H9 (cell line): ENCODE results near the gene STOX2. TPM values are rescaled to one million over a fixed set of nuclear protein-coding genes. Genes with fewer than 3 reads are reported as not detected.

ENCODE experiments used
- DNase-seq: peaks from one replicate; pipeline ENCODE4 v3.0.0-alpha.2; 2017
- H2AFZ ChIP-seq: one replicate; pipeline ENCODE4 v1.6.1; 2013; ENCODE audit warnings: mild to moderate bottlenecking, low read length, control low read depth, moderate library complexity
- H2AK5ac ChIP-seq: 2 replicates; pipeline ENCODE4 v1.6.1; 2013; ENCODE audit warnings: low read length, control low read depth, mixed read lengths; ENCODE audit not compliant: insufficient read length
- H2BK120ac ChIP-seq: one replicate; pipeline ENCODE4 v1.6.1; 2013; ENCODE audit warnings: low read depth, mild to moderate bottlenecking, low read length, control low read depth, inconsistent platforms; ENCODE audit not compliant: poor library complexity, severe bottlenecking
- H2BK12ac ChIP-seq: 2 replicates; pipeline ENCODE4 v1.6.1; 2013; ENCODE audit warnings: low read length, control low read depth, mixed read lengths, low read depth; ENCODE audit not compliant: insufficient read length
- H2BK15ac ChIP-seq: 2 replicates; pipeline ENCODE4 v1.6.1; 2013; ENCODE audit warnings: low read depth, low read length, control low read depth
- H2BK20ac ChIP-seq: one replicate; pipeline ENCODE4 v1.6.1; 2013; ENCODE audit warnings: low read depth, mild to moderate bottlenecking, low read length, control low read depth, inconsistent platforms; ENCODE audit not compliant: poor library complexity, severe bottlenecking
- H2BK5ac ChIP-seq: 2 replicates; pipeline ENCODE4 v1.6.1; 2013; ENCODE audit warnings: low read length, control low read depth, mixed read lengths; ENCODE audit not compliant: insufficient read length
- H3K14ac ChIP-seq: 2 replicates; pipeline ENCODE4 v1.6.1; 2013; ENCODE audit warnings: low read length, control low read depth; ENCODE audit not compliant: insufficient read depth
- H3K18ac ChIP-seq: 2 replicates; pipeline ENCODE4 v1.6.1; 2013; ENCODE audit warnings: low read depth, mild to moderate bottlenecking, mixed read lengths, low read length, control low read depth; ENCODE audit not compliant: insufficient read length
- H3K23ac ChIP-seq: 2 replicates; pipeline ENCODE4 v1.6.1; 2013; ENCODE audit warnings: low read length, control low read depth, mixed read lengths, low read depth; ENCODE audit not compliant: insufficient read length
- H3K23me2 ChIP-seq: 2 replicates; pipeline ENCODE4 v1.6.1; 2013; ENCODE audit warnings: low read depth, mild to moderate bottlenecking, mixed read lengths, low read length, control low read depth; ENCODE audit not compliant: insufficient read length, poor library complexity, severe bottlenecking
- H3K27ac ChIP-seq: 2 replicates; pipeline ENCODE4 v1.5.1; 2013; ENCODE audit warnings: low read length, control low read depth, mixed read lengths, low read depth; ENCODE audit not compliant: insufficient read length
- H3K27me3 ChIP-seq: 2 replicates; pipeline ENCODE4 v1.6.1; 2013; ENCODE audit warnings: low read length, control low read depth, inconsistent platforms; ENCODE audit not compliant: insufficient read depth
- H3K4ac ChIP-seq: 2 replicates; pipeline ENCODE4 v1.6.1; 2013; ENCODE audit warnings: low read depth, mild to moderate bottlenecking, control low read depth, inconsistent platforms, low read length, moderate library complexity
- H3K4me1 ChIP-seq: 2 replicates; pipeline ENCODE4 v1.6.1; 2013; ENCODE audit warnings: low read length, control low read depth, inconsistent platforms; ENCODE audit not compliant: insufficient read depth
- H3K4me2 ChIP-seq: 2 replicates; pipeline ENCODE4 v1.6.1; 2013; ENCODE audit warnings: low read length, control low read depth, mixed read lengths; ENCODE audit not compliant: insufficient read length, insufficient read depth
- H3K56ac ChIP-seq: 2 replicates; pipeline ENCODE4 v1.6.1; 2013; ENCODE audit warnings: low read depth, mild to moderate bottlenecking, mixed read lengths, low read length, control low read depth; ENCODE audit not compliant: insufficient read length
- H3K79me1 ChIP-seq: 2 replicates; pipeline ENCODE4 v1.6.1; 2013; ENCODE audit warnings: low read depth, mild to moderate bottlenecking, moderate library complexity, low read length, control low read depth, inconsistent platforms; ENCODE audit not compliant: insufficient read depth, poor library complexity, severe bottlenecking
- H3K79me2 ChIP-seq: 2 replicates; pipeline ENCODE4 v1.6.1; 2013; ENCODE audit warnings: low read length, control low read depth, inconsistent platforms; ENCODE audit not compliant: insufficient read depth
- H3K9ac ChIP-seq: 2 replicates; pipeline ENCODE4 v1.6.1; 2013; ENCODE audit warnings: low read length, control low read depth, mixed read lengths; ENCODE audit not compliant: insufficient read length; ENCODE audit errors: extremely low read depth
- H3K9me3 ChIP-seq: one replicate; pipeline ENCODE4 v1.6.1; 2013; ENCODE audit warnings: low read depth, low read length, inconsistent platforms; ENCODE audit not compliant: control insufficient read depth
- H3T11ph ChIP-seq: one replicate; pipeline ENCODE4 v1.6.1; 2013; ENCODE audit warnings: mild to moderate bottlenecking, low read length, control low read depth, inconsistent platforms
- H4K20me1 ChIP-seq: one replicate; pipeline ENCODE4 v1.6.1; 2013; ENCODE audit not compliant: control insufficient read depth, insufficient read length, insufficient read depth
- H4K5ac ChIP-seq: 2 replicates; pipeline ENCODE4 v1.6.1; 2013; ENCODE audit warnings: low read depth, mild to moderate bottlenecking, mixed read lengths, low read length, control low read depth; ENCODE audit not compliant: insufficient read length
- H4K8ac ChIP-seq: replicated peaks from 2 replicates; pipeline ENCODE4 v1.6.1; 2013; ENCODE audit warnings: low read length, control low read depth, mixed read lengths, low read depth; ENCODE audit not compliant: insufficient read length
- H4K91ac ChIP-seq: 2 replicates; pipeline ENCODE4 v1.6.1; 2013; ENCODE audit warnings: low read depth, mild to moderate bottlenecking, moderate library complexity, mixed read lengths, low read length, control low read depth; ENCODE audit not compliant: insufficient read length
- H3K27ac Mint-ChIP-seq, 3 experiments: 2 replicates in 2 of 3; 3 replicates in 1 of 3; pipeline ENCODE4 v1.8.0; 2020 to 2021; ENCODE audit warnings: mixed read lengths in 3 of 3, mild to moderate bottlenecking in 1 of 3, moderate library complexity in 1 of 3
- H3K27me3 Mint-ChIP-seq: 2 replicates; pipeline ENCODE4 v1.8.0; 2021; ENCODE audit warnings: low read depth, mild to moderate bottlenecking, moderate library complexity, mixed read lengths
- H3K36me3 Mint-ChIP-seq, 3 experiments: 2 replicates in 2 of 3; 3 replicates in 1 of 3; pipeline ENCODE4 v1.8.0; 2020 to 2021; ENCODE audit warnings: low read depth in 3 of 3, mixed read lengths in 3 of 3; ENCODE audit not compliant: insufficient read depth in 1 of 3
- H3K4me1 Mint-ChIP-seq, 2 experiments: 2 replicates each; pipeline ENCODE4 v1.8.0; 2020; ENCODE audit warnings: mixed read lengths in 2 of 2
- H3K4me3 Mint-ChIP-seq, 2 experiments: 2 replicates in 1 of 2; 3 replicates in 1 of 2; pipeline ENCODE4 v1.8.0; 2020 to 2021; ENCODE audit warnings: mild to moderate bottlenecking in 2 of 2, mixed read lengths in 2 of 2, moderate library complexity in 1 of 2
- H3K9me3 Mint-ChIP-seq, 2 experiments: 2 replicates in 1 of 2; 3 replicates in 1 of 2; pipeline ENCODE4 v1.8.0; 2020; ENCODE audit warnings: mild to moderate bottlenecking in 2 of 2, mixed read lengths in 2 of 2, moderate library complexity in 1 of 2
- WGBS: extraction: QIAGEN DNeasy Blood & Tissue Kit; methylation state at CpG from one replicate; pipeline ENCODE4 v1.1.7; 2013; ENCODE audit warnings: missing lambda C conversion rate, low lambda C conversion rate, mixed read lengths; ENCODE audit not compliant: insufficient read length; ENCODE audit errors: extremely low coverage; 5-methylcytosine and 5-hydroxymethylcytosine counted together
- total RNA-seq: library from RNA; stranded (reverse); gene quantifications from 2 replicates; pipeline ENCODE4 v1.2.1, GENCODE V29; 2021
- TF ChIP-seq, protein P1 (sequence below): fragments of 200-600 bp; sonication (generic); conservative IDR thresholded peaks from 3 replicates; pipeline ENCODE4 v1.8.0; 2021; ENCODE audit warnings: antibody characterized with exemption, mild to moderate bottlenecking

STOX2 gene
- total RNA-seq, 1 experiment from 2014 or later, result 28.2 TPM

DNA sequence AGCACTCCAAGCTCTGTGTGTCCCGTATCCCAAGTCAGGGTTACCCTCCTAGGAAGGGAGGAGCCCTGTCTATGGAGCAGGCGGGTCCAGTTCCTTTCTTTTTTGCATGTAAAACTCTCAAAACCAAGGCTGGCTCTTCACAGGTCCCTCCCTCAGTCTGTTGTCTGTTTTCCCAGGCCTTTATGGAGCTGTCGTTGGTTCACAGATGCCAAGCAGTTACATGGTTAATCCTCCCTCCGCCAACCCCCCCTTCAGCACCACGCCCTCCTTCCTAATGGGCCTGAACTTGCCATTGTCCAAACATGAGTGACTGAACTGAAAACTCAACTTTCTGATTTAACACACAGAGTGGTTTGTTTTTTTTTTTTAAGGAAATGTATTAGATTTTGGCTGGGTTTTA, 148.3 kb downstream of the STOX2 start:
- Histone ChIP-seq H3K56ac (no peak overlapping the region), H3K4me2 (no peak overlapping the region), H2BK12ac (no peak overlapping the region), H3K79me1 (no peaks in the 10 kb centered on the region), H3K79me2 (no peaks in the 10 kb centered on the region), H3K23me2 (no peaks in the 10 kb centered on the region), H2BK15ac (no peak overlapping the region), H3K4ac (no peak overlapping the region), H3K27ac (no peak overlapping the region), H3K14ac (no peak overlapping the region), H4K5ac (no peak overlapping the region), H2AK5ac (no peak overlapping the region), H2AFZ (no peak overlapping the region), H3K9me3 (no peaks in the 10 kb centered on the region), H2BK5ac (no peak overlapping the region), H3K18ac (no peak overlapping the region), H2BK20ac (no peak overlapping the region), H4K91ac (no peak overlapping the region), H3K27me3 (no peaks in the 10 kb centered on the region), H3K4me1 (peaks cover 3% of the 10 kb centered on the region; the same call in 1 of the 2 replicates), H3T11ph (no peak overlapping the region), H2BK120ac (no peak overlapping the region), H3K23ac (no peak overlapping the region), H3K9ac (no peak overlapping the region), H4K8ac (no peak overlapping the region), H4K20me1 (no peaks in the 10 kb centered on the region)
- TF ChIP-seq, protein P1, sequence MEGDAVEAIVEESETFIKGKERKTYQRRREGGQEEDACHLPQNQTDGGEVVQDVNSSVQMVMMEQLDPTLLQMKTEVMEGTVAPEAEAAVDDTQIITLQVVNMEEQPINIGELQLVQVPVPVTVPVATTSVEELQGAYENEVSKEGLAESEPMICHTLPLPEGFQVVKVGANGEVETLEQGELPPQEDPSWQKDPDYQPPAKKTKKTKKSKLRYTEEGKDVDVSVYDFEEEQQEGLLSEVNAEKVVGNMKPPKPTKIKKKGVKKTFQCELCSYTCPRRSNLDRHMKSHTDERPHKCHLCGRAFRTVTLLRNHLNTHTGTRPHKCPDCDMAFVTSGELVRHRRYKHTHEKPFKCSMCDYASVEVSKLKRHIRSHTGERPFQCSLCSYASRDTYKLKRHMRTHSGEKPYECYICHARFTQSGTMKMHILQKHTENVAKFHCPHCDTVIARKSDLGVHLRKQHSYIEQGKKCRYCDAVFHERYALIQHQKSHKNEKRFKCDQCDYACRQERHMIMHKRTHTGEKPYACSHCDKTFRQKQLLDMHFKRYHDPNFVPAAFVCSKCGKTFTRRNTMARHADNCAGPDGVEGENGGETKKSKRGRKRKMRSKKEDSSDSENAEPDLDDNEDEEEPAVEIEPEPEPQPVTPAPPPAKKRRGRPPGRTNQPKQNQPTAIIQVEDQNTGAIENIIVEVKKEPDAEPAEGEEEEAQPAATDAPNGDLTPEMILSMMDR, result no peak
- H3K36me3 Mint-ChIP-seq, result no peaks in the 10 kb centered on the region; a peak in 1 of 7 replicates
- no peaks in the 10 kb centered on the region for H3K27me3 Mint-ChIP-seq
- H3K27ac Mint-ChIP-seq, result no peak overlapping the region
- peaks cover 9 to 11% of the 10 kb centered on the region in 2 experiments for H3K4me1 Mint-ChIP-seq
- DNase-seq, result no peak
- no peak overlapping the region for H3K4me3 Mint-ChIP-seq
- peaks cover 4 to 8% of the 10 kb centered on the region in 2 experiments; a peak in 3 of 5 replicates for H3K9me3 Mint-ChIP-seq
- WGBS, result no CpG with 5 or more reads among the region's 5 CpGs
